NCI-H2171 (cell line): ENCODE measurements around the gene CINP.
"Not testable (repeated sequence)": the region's sequence is repeated elsewhere in the genome, so short reads cannot be mapped to it uniquely, and the experiment has no call there.

Source experiments
- DNase-seq: peaks from one replicate; lab custom pipeline; 2025; lab: John Stamatoyannopoulos, UW

The CINP gene

GRCh38 chr14:102320033-102320660 lies 42.5 kb downstream of the CINP start:
- no peak for DNase-seq

GRCh38 chr14:102319351-102320032 lies 43.2 kb downstream of the CINP start, which contains the start of gene ZNF839:
ZNF839 (plus strand) TSS chr14:102319746; CDS start chr14:102319766, 20 bp downstream.
- DNase-seq, result peak; percentile 91

GRCh38 chr14:102318781-102319276 lies 43.9 kb downstream of the CINP start:
- no peak for DNase-seq

GRCh38 chr14:102317564-102318248 lies 45.0 kb downstream of the CINP start:
- no peak for DNase-seq

GRCh38 chr14:102316743-102317563 lies 45.7 kb downstream of the CINP start:
- peak; percentile 94 for DNase-seq

GRCh38 chr14:102316338-102316742 lies 46.4 kb downstream of the CINP start:
- DNase-seq, result peak; percentile 75

GRCh38 chr14:102315121-102315520 lies 47.6 kb downstream of the CINP start:
- DNase-seq, result no peak

GRCh38 chr14:102314242-102315011 lies 48.3 kb downstream of the CINP start:
- peak; percentile 72 for DNase-seq

GRCh38 chr14:102304611-102305506 lies 57.8 kb downstream of the CINP start, which contains the start of gene MOK:
MOK (minus strand) TSS chr14:102305164; CDS start chr14:102304968, 196 bp downstream.
- peak; percentile 94 for DNase-seq

GRCh38 chr14:102303664-102304063 lies 59.0 kb downstream of the CINP start:
- no peak for DNase-seq

- DNase-seq, result not testable (repeated sequence)
Observed at GRCh38 chr14:102298303-102299070, 64.2 kb downstream of the CINP start.
